ENCODE results near the gene DUSP9.
A peak's percentile ranks its signal among the peaks of the same experiment; 100 is the strongest.

Gene DUSP9

GRCh38 chrX:153647461-153648357, 706 bp downstream of the DUSP9 start:
- no peak for DNase-seq (ENCODE audit: low read depth in 2 of 2)

- DNase-seq (ENCODE audit: low read depth in 2 of 2): no peak
These were observed 1.6 kb downstream of the DUSP9 start for GRCh38 chrX:153648358-153649177.

GRCh38 chrX:153649178-153649914, 2.3 kb downstream of the DUSP9 start:
- no peak for DNase-seq (ENCODE audit: low read depth in 2 of 2)

- no peak for DNase-seq (ENCODE audit: low read depth in 2 of 2)
These were observed 3.1 kb downstream of the DUSP9 start for GRCh38 chrX:153649915-153650782.

GRCh38 chrX:153650959-153651358, 4.0 kb downstream of the DUSP9 start:
- DNase-seq (ENCODE audit: low read depth in 2 of 2): no peak

DNA sequence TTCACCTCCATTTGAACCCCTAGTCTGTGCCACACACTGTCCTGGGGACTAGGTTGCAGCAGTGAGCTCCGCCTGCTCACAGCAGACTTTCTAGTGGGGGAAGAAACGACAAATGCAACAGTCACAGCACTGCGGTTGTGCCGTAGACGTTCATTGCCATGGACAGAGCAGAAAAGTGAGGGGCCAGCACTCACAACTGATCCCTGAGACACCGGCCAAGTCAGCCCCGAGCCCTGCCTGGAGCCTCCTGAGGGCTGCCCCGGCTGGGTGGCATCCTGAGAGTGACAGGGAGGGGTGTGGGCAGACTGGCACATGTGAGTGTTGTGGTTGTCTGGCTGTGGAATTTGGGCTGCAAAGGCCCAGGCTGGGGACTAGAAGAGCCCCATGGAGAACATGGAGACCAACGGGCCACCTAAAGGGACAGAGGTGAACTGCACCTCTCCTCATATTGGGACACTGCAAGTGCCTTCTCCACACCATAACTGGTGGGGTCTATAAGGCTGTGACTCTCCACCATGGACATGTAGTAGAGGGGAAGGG, 4.6 kb downstream of the DUSP9 start:
- DNase-seq (ENCODE audit: low read depth in 2 of 2): no peak

DNA sequence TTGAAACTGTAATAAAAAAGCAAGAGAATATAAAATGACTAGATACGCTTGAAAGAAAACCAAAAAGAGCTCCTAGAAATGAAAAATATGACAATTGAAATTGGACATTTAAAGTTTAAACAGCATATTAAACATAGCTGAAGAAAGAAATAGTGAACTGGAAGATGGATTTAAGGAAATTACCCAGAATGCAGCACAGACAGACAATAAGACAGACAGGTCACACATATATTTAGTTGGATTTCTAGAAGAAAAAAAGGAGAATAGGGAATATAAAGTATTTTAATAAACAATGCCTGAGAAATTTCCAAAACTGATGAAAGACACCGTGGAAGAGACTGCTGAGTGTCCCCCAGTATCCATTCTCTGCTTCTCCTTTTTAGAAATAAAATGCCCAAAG, 6.6 kb downstream of the DUSP9 start:
- no peak for DNase-seq (ENCODE audit: low read depth in 2 of 2)

GRCh38 chrX:153657161-153657560, 10.2 kb downstream of the DUSP9 start:
- no peak for DNase-seq (ENCODE audit: low read depth in 2 of 2)

DNA sequence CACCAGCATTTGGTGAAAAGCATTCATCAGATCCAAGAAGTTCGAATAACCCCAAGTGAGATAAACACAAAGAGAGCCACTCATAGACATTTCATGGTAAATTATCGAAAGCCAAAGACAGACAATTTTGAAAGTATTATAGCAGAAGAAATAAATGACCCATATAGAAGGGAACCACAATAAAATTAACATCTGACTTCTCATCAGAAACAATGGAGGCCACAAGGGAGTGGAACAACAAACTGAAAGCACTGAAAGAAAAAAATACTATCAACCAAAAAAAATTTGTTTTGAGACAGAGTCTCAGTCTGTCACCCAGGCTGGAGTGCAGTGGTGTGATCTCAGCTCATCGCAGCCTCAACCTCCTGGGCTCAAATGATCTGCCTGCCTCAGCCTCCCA, 12.3 kb downstream of the DUSP9 start:
- DNase-seq (ENCODE audit: low read depth in 2 of 2): no peak

- peak; percentile 28 to 32 for DNase-seq (ENCODE audit: low read depth in 2 of 2)
These were observed 15.3 kb downstream of the DUSP9 start for GRCh38 chrX:153662266-153662665.

DNA sequence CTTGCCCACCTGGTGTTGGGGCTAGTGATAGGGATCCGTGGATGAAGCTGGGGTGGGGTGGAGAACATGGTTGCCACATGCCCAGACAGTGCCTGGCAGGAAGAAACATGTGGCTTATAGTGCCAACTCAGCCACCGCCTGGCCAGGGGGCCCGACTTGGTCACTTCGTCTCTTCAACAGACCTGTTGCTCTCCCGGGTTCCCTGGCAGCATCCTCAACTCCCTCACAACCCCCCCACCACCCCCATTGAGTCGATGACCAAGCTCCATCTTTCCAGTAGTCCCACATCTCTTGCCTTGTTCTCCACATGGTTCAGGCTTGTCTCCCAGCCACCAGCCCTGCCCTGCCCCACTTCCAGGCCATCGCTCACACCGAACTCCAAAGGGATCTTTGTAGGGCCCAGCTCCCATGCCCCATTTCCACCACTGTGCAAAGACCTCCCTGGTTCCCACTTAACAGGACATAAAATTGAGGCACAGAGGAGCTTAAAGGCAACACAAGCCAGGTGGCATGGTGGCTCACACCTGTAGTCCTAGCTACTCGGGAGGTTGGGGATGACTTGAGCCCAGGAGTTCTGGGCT, 18.8 kb downstream of the DUSP9 start:
- no peak for DNase-seq (ENCODE audit: low read depth in 2 of 2)

- no peak for DNase-seq (ENCODE audit: low read depth in 2 of 2)
These were observed 20.4 kb downstream of the DUSP9 start for GRCh38 chrX:153667281-153667955.

GRCh38 chrX:153667956-153668396, 21.0 kb downstream of the DUSP9 start:
- peak; percentile 47 to 52 for DNase-seq (ENCODE audit: low read depth in 2 of 2)

GRCh38 chrX:153668423-153669173, 21.6 kb downstream of the DUSP9 start:
- DNase-seq (ENCODE audit: low read depth in 2 of 2): no peak

DNA sequence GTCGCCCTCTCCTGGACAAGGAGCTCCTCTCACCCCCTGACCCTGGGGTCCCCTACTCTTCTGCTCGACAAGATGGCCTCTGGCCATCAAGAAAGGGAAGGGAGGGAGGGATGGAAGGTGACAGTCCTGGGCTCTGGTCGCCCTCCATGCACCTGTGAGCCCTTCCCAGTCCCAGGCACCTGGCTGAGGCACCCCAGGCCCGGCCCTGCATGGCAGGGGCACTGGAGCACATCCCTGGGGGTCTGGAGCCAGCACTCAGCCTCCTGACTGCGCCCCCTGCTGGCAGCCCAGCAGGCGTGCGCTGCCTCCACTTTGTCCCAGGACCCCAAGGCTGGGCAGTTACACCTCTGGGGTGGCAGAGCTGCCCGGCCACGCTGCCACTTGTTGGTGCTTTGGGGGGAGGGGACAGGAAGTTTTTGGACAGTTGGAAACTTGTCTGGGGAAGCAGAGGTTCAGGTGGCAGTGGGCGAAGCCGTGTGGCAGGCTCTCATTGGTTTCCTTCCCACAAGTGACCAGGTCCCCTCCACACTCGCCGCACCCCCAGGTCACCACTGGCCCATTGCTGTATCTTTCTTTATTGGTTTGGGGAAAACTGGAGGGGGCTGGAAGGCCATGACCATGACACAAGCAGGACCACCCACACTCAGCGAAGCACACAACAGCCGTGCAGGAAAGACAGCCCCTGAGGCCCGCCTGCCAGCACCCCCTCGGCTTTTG, 22.3 kb downstream of the DUSP9 start:
- DNase-seq (ENCODE audit: low read depth in 2 of 2): no peak

DNA sequence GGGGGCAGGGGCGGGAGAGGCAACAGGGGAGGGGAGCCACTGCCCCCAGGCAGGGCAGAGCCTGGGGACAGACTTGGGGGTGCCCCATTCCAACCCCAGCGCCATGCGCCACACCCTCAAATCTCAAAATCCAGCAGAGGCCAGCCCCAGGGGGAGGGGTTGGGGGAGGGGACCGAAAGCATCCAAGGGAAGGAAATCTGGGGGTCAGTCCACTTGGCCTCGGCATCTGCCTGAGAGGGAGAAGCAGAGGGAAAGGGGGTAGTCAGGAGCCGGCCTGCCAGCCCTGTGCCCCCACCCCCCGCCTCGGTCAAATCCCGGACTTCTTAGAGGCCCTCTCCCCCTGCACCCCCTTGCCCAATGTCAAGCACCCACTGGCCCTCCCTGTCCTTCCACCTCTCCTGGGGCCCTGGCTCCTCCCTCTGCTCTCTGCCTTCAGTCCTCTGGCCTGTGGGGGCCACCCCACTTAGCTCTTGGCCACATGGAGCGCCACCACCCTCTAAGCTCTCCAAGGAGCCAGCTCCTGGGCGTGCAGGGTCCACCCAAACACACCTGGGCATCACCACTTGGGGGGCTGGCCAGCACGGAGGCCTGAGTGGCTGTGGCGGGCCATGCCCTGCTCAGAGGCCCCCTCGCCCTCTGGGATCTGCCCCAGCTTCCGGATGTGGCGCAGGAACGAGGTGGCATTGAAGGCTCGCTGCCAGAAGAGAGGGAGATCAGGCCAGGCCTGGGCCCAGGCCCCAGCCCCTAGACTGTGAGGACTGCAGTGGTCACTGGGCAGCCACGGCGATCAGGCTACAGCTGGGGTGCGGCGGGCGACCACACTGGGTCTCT, 23.1 kb downstream of the DUSP9 start:
- DNase-seq (ENCODE audit: low read depth in 2 of 2): no peak

DNA sequence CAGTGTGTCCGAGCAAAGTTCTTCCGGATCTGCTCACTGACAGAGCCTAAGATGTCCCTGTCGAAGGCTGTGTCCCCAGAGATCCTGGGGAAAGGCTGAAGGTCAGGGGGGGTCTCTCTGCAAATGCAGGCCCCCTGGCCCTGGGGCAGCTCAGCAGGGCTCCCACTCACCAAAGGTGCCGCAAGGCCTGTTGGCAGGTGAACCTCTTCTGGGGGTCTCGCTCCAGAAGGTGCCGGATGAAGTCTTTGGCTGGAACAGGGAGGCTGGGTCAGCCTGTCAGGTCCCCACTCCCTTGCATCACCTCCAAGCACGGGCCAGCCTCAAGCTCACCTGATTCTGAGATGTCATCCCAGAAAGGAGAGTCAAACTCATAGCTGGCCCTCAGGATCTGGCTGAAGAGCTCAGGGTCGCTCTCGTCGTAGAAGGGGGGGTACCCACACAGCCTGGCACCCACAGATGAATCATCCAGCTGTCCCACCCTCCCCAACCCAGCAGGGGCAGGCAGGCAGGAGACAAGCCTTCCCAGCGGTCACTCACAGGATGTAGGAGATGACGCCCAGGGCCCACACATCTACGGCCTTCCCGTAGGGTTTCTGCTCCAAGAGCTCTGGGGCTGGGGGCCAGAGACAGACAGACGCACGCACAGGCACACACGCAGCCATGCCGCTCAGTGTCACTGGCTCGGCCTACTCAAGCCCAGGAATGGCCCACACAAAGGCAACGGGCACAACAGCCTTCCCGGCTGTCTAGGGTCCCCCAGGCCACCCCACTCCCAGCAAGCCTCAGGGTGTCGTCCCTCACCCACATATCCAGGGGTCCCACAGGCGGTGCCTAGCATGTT, 24.0 kb downstream of the DUSP9 start:
- DNase-seq (ENCODE audit: low read depth in 2 of 2): no peak
